AG04450 (cell line): Measurements from ENCODE around the gene ZSCAN5A. TPM values are rescaled to one million over a fixed set of nuclear protein-coding genes. Genes with fewer than 3 reads are reported as not detected.

ENCODE experiments used
- CTCF ChIA-PET: fragments of 300-600, 350-600 bp; formaldehyde crosslinking; extraction: SDS; loops from one replicate; lab custom pipeline; 2022; ENCODE audit warnings: antibody characterized with exemption, inconsistent platforms; lab: Charles Lee
- POLR2A ChIA-PET: fragments of 350-600 bp; formaldehyde crosslinking; extraction: SDS; loops from one replicate; lab custom pipeline; 2021; ENCODE audit warnings: antibody characterized with exemption, inconsistent platforms; lab: Yijun Ruan, JAX
- DNase-seq: peaks from one replicate; pipeline ENCODE4 v3.0.0-alpha.2; 2011; ENCODE audit warnings: low read depth, low spot score
- H3K27ac ChIP-seq: one replicate; pipeline ENCODE4 v1.5.1; 2012; ENCODE audit warnings: low read depth, low read length, control low read depth
- H3K27me3 ChIP-seq: one replicate; pipeline ENCODE4 v1.6.0; 2012; ENCODE audit warnings: low read length; ENCODE audit not compliant: control insufficient read depth, insufficient read depth
- H3K4me3 ChIP-seq: 2 replicates; pipeline ENCODE4 v1.5.1; 2011; ENCODE audit warnings: mild to moderate bottlenecking, low read depth, low read length, control low read depth
- H3K9me3 ChIP-seq: 2 replicates; pipeline ENCODE4 v1.5.1; 2012; ENCODE audit warnings: low read length; ENCODE audit not compliant: control insufficient read depth, insufficient read depth
- CTCF ChIP-seq: IDR thresholded peaks from 2 replicates; pipeline ENCODE4 v1.5.1; 2011; ENCODE audit warnings: low read depth, low read length, control low read depth, inconsistent platforms
- polyA plus RNA-seq: library from polyadenylated mRNA; depleted of rRNA; stranded (reverse); fragments of >200 nt; gene quantifications from 2 replicates; pipeline ENCODE4 v1.2.3, GENCODE V29; 2011

The ZSCAN5A gene
- polyA plus RNA-seq, 1 experiment = 3.7 TPM

- POLR2A ChIA-PET = no interaction called here
- Histone ChIP-seq H3K27me3 (no peaks in the 10 kb centered on the region), H3K27ac (no peak within 1 kb of the TSS), H3K9me3 (no peaks in the 10 kb centered on the region), H3K4me3 (no peak within 1 kb of the TSS)
- TF ChIP-seq CTCF = no peak
- no peak for DNase-seq
- CTCF ChIA-PET = interaction anchor here (2.6 to 3.7 kb wide), 2 partner anchors 19 to 61 kb away, joined by 19 to 20 read pairs; no protein-coding TSS in a partner anchor
Observed at GRCh38 chr19:56272161-56272798, 42.4 kb downstream of the ZSCAN5A start, which contains the start of gene EDDM13. Gene EDDM13 (plus strand): TSS chr19:56272748. CDS start chr19:56272835, 87 bp downstream.

GRCh38 chr19:56271151-56271550 is 43.5 kb downstream of the ZSCAN5A start:
- DNase-seq = no peak
- H3K27me3 ChIP-seq = no peaks in the 10 kb centered on the region
- POLR2A ChIA-PET = no interaction called here
- no peak for TF ChIP-seq CTCF
- H3K27ac ChIP-seq = no peak overlapping the region
- H3K4me3 ChIP-seq = no peak overlapping the region
- CTCF ChIA-PET = interaction anchor here (0.6 to 3.7 kb wide), 5 partner anchors 16 to 62 kb away, joined by 5 to 20 read pairs (median 8); no protein-coding TSS in a partner anchor
- H3K9me3 ChIP-seq = no peaks in the 10 kb centered on the region

DNA sequence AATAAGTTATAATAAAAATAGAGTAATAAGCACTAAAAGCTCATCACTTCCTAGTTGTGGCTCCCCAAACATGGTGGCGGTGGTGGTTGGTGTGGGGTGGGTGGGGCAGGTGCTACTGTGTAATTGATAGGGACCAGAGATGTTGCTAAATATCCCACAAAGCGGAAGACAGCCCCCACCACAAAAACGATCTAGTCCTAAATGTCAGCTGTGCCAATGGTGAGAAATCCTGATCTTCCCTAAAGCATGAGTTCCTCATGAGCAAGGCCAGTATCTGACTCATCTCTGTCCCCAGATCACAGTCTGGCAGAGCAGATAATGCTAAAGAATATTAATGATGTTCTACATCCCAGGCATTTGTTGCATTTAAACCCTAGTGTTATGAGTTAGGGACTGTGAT is 44.0 kb downstream of the ZSCAN5A start:
- no peak for DNase-seq
- Histone ChIP-seq H3K27ac (no peak overlapping the region), H3K4me3 (no peak overlapping the region), H3K9me3 (no peaks in the 10 kb centered on the region), H3K27me3 (no peaks in the 10 kb centered on the region)
- CTCF ChIA-PET = interaction anchor here (0.6 to 3.7 kb wide), 7 partner anchors 15 to 192 kb away, joined by 3 to 20 read pairs (median 8); no protein-coding TSS in a partner anchor
- TF ChIP-seq CTCF = no peak
- POLR2A ChIA-PET = no interaction called here

- no peak for DNase-seq
- ChIA-PET POLR2A (no interaction called here), CTCF (interaction anchor here (2.1 to 3.7 kb wide), 2 partner anchors 41 to 64 kb away, joined by 5 to 19 read pairs; no protein-coding TSS in a partner anchor)
Observed at GRCh38 chr19:56269348-56269747, 45.3 kb downstream of the ZSCAN5A start.

More at GRCh38 chr19:56269348-56269747, 45.3 kb downstream of the ZSCAN5A start:
- no peak for TF ChIP-seq CTCF
- no peak overlapping the region for H3K27ac ChIP-seq
- no peak overlapping the region for H3K4me3 ChIP-seq
- no peaks in the 10 kb centered on the region for H3K27me3 ChIP-seq
- H3K9me3 ChIP-seq = no peaks in the 10 kb centered on the region
